MM.1S (cell line): Measurements from ENCODE around the gene PLP1.

Experiments used
- DNase-seq: peaks from one replicate; pipeline ENCODE4 v3.0.0-alpha.2; 2015
- H2AFZ ChIP-seq: fragments of 300-600 bp; sonication (generic); 2 replicates; pipeline ENCODE4 v1.6.0; 2016; ENCODE audit warnings: antibody characterized with exemption, low read length
- H3F3A ChIP-seq: fragments of 300-600 bp; sonication (generic); 2 replicates; pipeline ENCODE4 v1.6.1; 2016; ENCODE audit warnings: mild to moderate bottlenecking, antibody characterized with exemption, low read length, moderate library complexity, mixed read lengths; ENCODE audit not compliant: insufficient read depth
- H3K27ac ChIP-seq: fragments of 300-600 bp; sonication (generic); 2 replicates; pipeline ENCODE4 v1.5.1; 2016; ENCODE audit warnings: mild to moderate bottlenecking, low read length
- H3K27me3 ChIP-seq: fragments of 300-600 bp; sonication (generic); replicated peaks from 2 replicates; pipeline ENCODE4 v1.6.0; 2016; ENCODE audit warnings: low read length; ENCODE audit not compliant: insufficient read depth
- H3K36me3 ChIP-seq: fragments of 300-600 bp; sonication (generic); replicated peaks from 2 replicates; pipeline ENCODE4 v1.6.1; 2016; ENCODE audit warnings: mild to moderate bottlenecking, low read length, mixed read lengths; ENCODE audit not compliant: insufficient read depth
- H3K4me1 ChIP-seq: fragments of 300-600 bp; sonication (generic); 2 replicates; pipeline ENCODE4 v1.6.1; 2016; ENCODE audit warnings: low read length, mixed read lengths
- H3K4me2 ChIP-seq: fragments of 300-600 bp; sonication (generic); 2 replicates; pipeline ENCODE4 v1.6.0; 2016; ENCODE audit warnings: low read depth, low read length
- H3K4me3 ChIP-seq: fragments of 300-600 bp; sonication (generic); 2 replicates; pipeline ENCODE4 v1.5.1; 2016; ENCODE audit warnings: low read length, mixed read lengths
- H3K79me2 ChIP-seq: fragments of 300-600 bp; sonication (generic); 2 replicates; pipeline ENCODE4 v1.6.1; 2016; ENCODE audit warnings: mixed run types, low read length, mixed read lengths
- H3K9ac ChIP-seq: fragments of 300-600 bp; sonication (generic); 2 replicates; pipeline ENCODE4 v1.6.1; 2016; ENCODE audit warnings: low read length, mixed read lengths
- H3K9me2 ChIP-seq: fragments of 300-600 bp; sonication (generic); replicated peaks from 2 replicates; pipeline ENCODE4 v1.6.1; 2016; ENCODE audit warnings: mild to moderate bottlenecking, low read length, mixed read lengths; ENCODE audit not compliant: insufficient read depth
- H3K9me3 ChIP-seq: fragments of 300-600 bp; sonication (generic); replicated peaks from 2 replicates; pipeline ENCODE4 v1.6.1; 2016; ENCODE audit warnings: mild to moderate bottlenecking, low read length, mixed read lengths; ENCODE audit not compliant: insufficient read depth
- H4K20me1 ChIP-seq: fragments of 300-600 bp; sonication (generic); 2 replicates; pipeline ENCODE4 v1.6.1; 2016; ENCODE audit warnings: mild to moderate bottlenecking, low read length, moderate library complexity, mixed read lengths; ENCODE audit not compliant: insufficient read depth
- CTCF ChIP-seq: fragments of 300-600 bp; sonication (generic); IDR thresholded peaks from 2 replicates; pipeline ENCODE4 v1.5.1; 2016; ENCODE audit warnings: antibody characterized with exemption, low read length, mixed read lengths
- EZH2 ChIP-seq: fragments of 300-600 bp; sonication (generic); optimal IDR thresholded peaks from 2 replicates; pipeline ENCODE3; 2017; ENCODE audit warnings: low read depth, mild to moderate bottlenecking, antibody characterized with exemption, low read length, mixed read lengths
- EZH2phosphoT487 ChIP-seq: fragments of 300-600 bp; sonication (generic); IDR thresholded peaks from 2 replicates; pipeline ENCODE4 v1.6.1; 2018; ENCODE audit warnings: antibody characterized with exemption, low read length

PLP1 gene

DNA sequence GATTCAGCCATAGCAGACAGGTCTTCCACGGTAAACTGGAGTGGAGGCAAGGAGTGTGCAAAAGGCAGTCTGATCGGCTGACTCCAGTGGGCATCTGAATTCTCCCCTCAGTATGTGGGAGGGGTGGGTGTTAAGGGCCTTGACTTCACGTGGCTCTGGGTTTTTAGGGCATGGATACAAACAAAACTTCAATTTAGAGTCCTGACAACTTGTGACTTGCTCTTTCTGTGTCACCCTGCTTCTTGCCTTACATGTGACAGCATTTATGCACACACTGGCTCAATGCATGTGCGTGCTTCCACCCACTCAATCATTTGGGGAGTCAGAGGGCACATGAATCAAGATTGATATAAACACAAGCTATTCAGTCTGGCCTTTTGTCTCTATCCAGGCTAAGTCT is 17.5 kb downstream of the PLP1 start:
- no peaks in the 10 kb centered on the region for H3F3A ChIP-seq
- no peak for TF ChIP-seq CTCF
- TF ChIP-seq EZH2, result no peak
- TF ChIP-seq EZH2phosphoT487, result no peak
- no peak overlapping the region for H2AFZ ChIP-seq
- no peaks in the 10 kb centered on the region for H3K4me1 ChIP-seq
- no peaks in the 10 kb centered on the region for H3K36me3 ChIP-seq
- no peaks in the 10 kb centered on the region for H3K9me3 ChIP-seq
- no peaks in the 10 kb centered on the region for H3K79me2 ChIP-seq
- H3K9ac ChIP-seq, result no peak overlapping the region
- H3K27ac ChIP-seq, result no peak overlapping the region
- no peaks in the 10 kb centered on the region for H4K20me1 ChIP-seq
- no peak overlapping the region for H3K4me2 ChIP-seq
- H3K9me2 ChIP-seq, result no peaks in the 10 kb centered on the region
- H3K4me3 ChIP-seq, result no peak overlapping the region
- no peak for DNase-seq
- H3K27me3 ChIP-seq, result no peaks in the 10 kb centered on the region

DNA sequence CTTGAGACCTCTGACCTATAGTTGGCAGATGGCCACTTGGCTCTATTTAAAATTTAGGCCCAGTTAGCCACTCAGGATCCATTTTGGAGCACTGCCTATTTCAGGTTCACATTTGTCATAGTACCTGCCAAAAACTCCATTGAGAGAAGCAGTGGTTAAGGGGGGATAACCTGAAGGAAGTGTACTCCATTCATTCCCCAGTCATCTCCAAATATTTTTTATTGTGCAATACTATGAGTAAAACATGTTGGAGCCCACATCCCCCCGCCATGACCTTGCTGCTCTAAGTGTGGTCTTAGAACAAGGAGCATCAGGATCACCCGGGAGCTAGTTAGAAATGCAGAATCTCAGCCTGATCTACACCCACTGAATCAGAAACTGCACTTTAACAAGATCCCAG is 21.1 kb downstream of the PLP1 start:
- no peak for DNase-seq
- peaks cover 12% of the 10 kb centered on the region for H3K4me1 ChIP-seq
- TF ChIP-seq EZH2phosphoT487 (no peak), EZH2 (no peak), CTCF (no peak)

DNA sequence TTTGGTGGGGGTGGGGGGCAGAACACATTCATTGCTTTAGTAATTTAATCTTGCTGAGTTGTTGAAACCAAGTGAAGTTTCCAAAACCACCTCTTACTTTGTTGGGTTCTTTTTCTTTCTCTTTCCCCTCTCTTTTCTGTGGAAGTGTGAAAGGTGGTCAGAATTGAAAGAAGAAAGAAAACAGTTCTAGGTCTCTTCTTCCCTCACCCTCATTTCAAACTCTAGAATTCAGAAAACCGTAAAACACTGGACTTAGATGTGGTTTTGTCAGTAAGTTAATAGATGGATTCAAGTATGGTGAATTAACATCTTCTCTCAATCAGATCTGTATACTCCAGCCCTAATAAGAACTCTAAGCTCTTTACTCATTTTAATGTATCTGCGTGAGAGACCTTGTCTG is 23.7 kb downstream of the PLP1 start:
- H3K4me1 ChIP-seq, result peaks cover 12% of the 10 kb centered on the region

More for the DNA sequence above, 21.1 kb downstream of the PLP1 start:
- H3K27me3 ChIP-seq, result no peaks in the 10 kb centered on the region
- no peaks in the 10 kb centered on the region for H3K9me2 ChIP-seq
- H3K4me3 ChIP-seq, result no peak overlapping the region
- H3F3A ChIP-seq, result 0 out of 2 replicates have a peak, but pooled peaks cover 5% of the 10 kb centered on the region
- no peaks in the 10 kb centered on the region for H4K20me1 ChIP-seq
- no peaks in the 10 kb centered on the region for H3K9me3 ChIP-seq
- H3K27ac ChIP-seq, result no peak overlapping the region
- no peak overlapping the region for H2AFZ ChIP-seq
- H3K4me2 ChIP-seq, result no peak overlapping the region
- no peaks in the 10 kb centered on the region for H3K79me2 ChIP-seq
- no peak overlapping the region for H3K9ac ChIP-seq
- no peaks in the 10 kb centered on the region for H3K36me3 ChIP-seq

More for the DNA sequence above, 23.7 kb downstream of the PLP1 start:
- 0 out of 2 replicates have a peak, but pooled peaks cover 5% of the 10 kb centered on the region for H3F3A ChIP-seq
- peak overlapping the region; percentile 33; the same call in 1 of the 2 replicates for H3K27ac ChIP-seq
- H3K9me3 ChIP-seq, result no peaks in the 10 kb centered on the region
- no peaks in the 10 kb centered on the region for H3K79me2 ChIP-seq
- H3K9ac ChIP-seq, result no peak overlapping the region
- no peaks in the 10 kb centered on the region for H3K36me3 ChIP-seq
- DNase-seq, result peak; percentile 44
- H3K9me2 ChIP-seq, result no peaks in the 10 kb centered on the region
- H3K27me3 ChIP-seq, result no peaks in the 10 kb centered on the region
- no peak overlapping the region for H3K4me3 ChIP-seq
- H2AFZ ChIP-seq, result no peak overlapping the region
- peak overlapping the region; percentile 19; the same call in 1 of the 2 replicates for H3K4me2 ChIP-seq
- H4K20me1 ChIP-seq, result no peaks in the 10 kb centered on the region
- no peak for TF ChIP-seq CTCF
- no peak for TF ChIP-seq EZH2
- TF ChIP-seq EZH2phosphoT487, result no peak
